Heart left ventricle (tissue), 13 donors: Measurements from ENCODE around the gene PLAC9.

Source experiments
- CTCF ChIP-seq, 12 donors: fragments of 200-600 bp; sonication (generic) in 4 of 12; IDR thresholded peaks; one replicate each; pipeline versions ENCODE4 v1.5.0 to v1.8.0; 2018 to 2022; ENCODE audit warnings: antibody characterized with exemption in 12 of 12, mild to moderate bottlenecking in 5 of 12
- POLR2A ChIP-seq, 2 donors: fragments of 450-650 bp; IDR thresholded peaks; one replicate each; pipeline ENCODE4 v1.6.1; 2017; ENCODE audit warnings: antibody characterized with exemption in 2 of 2, mild to moderate bottlenecking in 2 of 2, moderate library complexity in 2 of 2
- donor health status: ischemic (EF 13 %, LVEDD 7.1; RV severe dilation, severe dysfunction).
- donor health status: DM: no; HTN: yes; CAD: no.
- donor health status: DM: no; HTN: no; CAD: no.
- donor health status: ischemic (EF 25% LVEDD 6.9; RV normal size, moderate dysfunction).
- donor health status: ischemic (EF 25% LVEDD 5.7; RV mildly dilated, moderate dysfunction).
- donor health status: ischemic (EF 35%, LVEDD 5.7; RV mildly dilated, moderate dysfunction).
- donor health status: nonischemic (EF 11% LVEDD 7.7; RV severe dilation, severe dysfunction).
- donor health status: DM: yes; HTN: yes; CAD: no.
- donor health status: PGD.
- donor health status: ischemic (EF 29% LVEDD 5.4; RV normal size, mild dysfunction).
- donor health status: nonischemic (EF 23%, LVEDD 6.1; RV moderate dilation, normal function).

DNA sequence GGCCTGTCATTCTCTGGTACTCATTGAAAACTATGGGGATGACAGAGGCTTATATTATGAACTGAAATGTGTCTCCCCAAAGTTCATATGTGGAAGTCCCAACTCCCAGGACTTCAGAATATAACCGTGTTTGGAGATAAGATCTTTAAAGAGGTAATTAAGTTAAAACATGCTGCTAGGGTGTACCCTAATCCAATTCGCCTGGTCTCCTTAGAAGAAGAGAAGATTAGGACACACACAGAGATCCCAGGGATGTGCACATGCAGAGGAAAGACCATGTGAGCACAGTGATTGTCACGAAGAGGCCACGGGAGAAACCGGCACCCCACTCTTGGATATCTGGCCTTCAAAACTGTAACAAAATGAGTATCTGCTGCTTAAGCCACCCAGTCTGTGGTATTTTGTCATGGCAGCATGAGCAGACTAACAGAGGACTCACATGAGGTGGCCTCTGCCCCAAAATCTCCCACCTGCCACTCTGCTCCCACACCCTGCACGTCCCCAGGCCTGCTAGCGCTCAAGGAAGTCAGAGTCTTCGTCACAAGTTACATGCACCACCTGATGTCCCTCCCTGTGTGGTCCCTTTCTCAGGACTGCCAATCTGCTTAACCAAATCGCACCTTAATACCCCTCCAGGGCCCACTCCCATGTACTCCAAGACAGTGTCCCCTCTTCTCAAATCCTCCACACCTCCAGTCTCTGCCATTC is 26.8 kb downstream of the PLAC9 start:
- TF ChIP-seq CTCF (IDR thresholded peaks at IDR 0.05) (no peak), POLR2A (IDR thresholded peaks at IDR 0.05) (no peak)
